ENCODE measurements around the gene TNS1. TPM values are rescaled to one million over a fixed set of nuclear protein-coding genes. Genes with fewer than 3 reads are reported as not detected.

The TNS1 gene
- total RNA-seq, 1 experiment from 2014 or later = 4.5 TPM

DNA sequence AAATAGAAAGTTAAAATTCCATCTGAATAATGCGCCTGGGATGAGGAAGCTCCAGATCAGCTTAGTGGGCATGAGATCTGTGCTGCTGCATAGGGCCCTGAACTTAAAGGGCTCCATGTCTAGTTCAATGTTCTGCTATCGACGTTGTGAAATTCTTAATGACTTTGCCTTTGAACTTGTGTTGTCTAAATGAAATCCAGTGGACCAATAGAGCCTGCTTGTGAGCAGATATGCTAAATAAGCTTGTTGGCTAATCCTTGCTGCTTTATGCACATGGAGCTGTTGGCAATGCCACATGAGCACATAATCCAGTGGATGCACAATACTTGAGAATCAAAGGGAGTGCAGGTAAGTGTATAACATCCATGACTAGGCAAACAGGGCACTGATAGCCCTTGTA, 228.6 kb downstream of the TNS1 start:
- DNase-seq (ENCODE audit: low spot score) = no peak
- ChIA-PET CTCF (interaction anchor here (0.8 to 1.5 kb wide), 5 partner anchors 11 to 125 kb away, joined by 3 to 9 read pairs (median 3); no protein-coding TSS in a partner anchor), POLR2A (no interaction called here)
- Mint-ChIP-seq H3K27ac (no peak overlapping the region), H3K9me3 (peaks cover under 1% of the 10 kb centered on the region; the same call in 1 of the 2 replicates), H3K4me1 (no peaks in the 10 kb centered on the region), H3K27me3 (ENCODE audit: low read depth) (peaks cover 2% of the 10 kb centered on the region; the same call in 1 of the 2 replicates), H3K36me3 (no peaks in the 10 kb centered on the region), H3K4me3 (no peak overlapping the region)
- no peak for ATAC-seq
- TF ChIP-seq, protein P1, sequence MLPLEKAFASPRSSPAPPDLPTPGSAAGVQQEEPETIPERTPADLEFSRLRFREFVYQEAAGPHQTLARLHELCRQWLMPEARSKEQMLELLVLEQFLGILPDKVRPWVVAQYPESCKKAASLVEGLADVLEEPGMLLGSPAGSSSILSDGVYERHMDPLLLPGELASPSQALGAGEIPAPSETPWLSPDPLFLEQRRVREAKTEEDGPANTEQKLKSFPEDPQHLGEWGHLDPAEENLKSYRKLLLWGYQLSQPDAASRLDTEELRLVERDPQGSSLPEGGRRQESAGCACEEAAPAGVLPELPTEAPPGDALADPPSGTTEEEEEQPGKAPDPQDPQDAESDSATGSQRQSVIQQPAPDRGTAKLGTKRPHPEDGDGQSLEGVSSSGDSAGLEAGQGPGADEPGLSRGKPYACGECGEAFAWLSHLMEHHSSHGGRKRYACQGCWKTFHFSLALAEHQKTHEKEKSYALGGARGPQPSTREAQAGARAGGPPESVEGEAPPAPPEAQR (CRISPR knock-in tag; IDR thresholded peaks at IDR 0.05) = no peak
- TF ChIP-seq, protein P2, sequence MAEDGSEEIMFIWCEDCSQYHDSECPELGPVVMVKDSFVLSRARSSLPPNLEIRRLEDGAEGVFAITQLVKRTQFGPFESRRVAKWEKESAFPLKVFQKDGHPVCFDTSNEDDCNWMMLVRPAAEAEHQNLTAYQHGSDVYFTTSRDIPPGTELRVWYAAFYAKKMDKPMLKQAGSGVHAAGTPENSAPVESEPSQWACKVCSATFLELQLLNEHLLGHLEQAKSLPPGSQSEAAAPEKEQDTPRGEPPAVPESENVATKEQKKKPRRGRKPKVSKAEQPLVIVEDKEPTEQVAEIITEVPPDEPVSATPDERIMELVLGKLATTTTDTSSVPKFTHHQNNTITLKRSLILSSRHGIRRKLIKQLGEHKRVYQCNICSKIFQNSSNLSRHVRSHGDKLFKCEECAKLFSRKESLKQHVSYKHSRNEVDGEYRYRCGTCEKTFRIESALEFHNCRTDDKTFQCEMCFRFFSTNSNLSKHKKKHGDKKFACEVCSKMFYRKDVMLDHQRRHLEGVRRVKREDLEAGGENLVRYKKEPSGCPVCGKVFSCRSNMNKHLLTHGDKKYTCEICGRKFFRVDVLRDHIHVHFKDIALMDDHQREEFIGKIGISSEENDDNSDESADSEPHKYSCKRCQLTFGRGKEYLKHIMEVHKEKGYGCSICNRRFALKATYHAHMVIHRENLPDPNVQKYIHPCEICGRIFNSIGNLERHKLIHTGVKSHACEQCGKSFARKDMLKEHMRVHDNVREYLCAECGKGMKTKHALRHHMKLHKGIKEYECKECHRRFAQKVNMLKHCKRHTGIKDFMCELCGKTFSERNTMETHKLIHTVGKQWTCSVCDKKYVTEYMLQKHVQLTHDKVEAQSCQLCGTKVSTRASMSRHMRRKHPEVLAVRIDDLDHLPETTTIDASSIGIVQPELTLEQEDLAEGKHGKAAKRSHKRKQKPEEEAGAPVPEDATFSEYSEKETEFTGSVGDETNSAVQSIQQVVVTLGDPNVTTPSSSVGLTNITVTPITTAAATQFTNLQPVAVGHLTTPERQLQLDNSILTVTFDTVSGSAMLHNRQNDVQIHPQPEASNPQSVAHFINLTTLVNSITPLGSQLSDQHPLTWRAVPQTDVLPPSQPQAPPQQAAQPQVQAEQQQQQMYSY (CRISPR knock-in tag; IDR thresholded peaks at IDR 0.05) = no peak

DNA sequence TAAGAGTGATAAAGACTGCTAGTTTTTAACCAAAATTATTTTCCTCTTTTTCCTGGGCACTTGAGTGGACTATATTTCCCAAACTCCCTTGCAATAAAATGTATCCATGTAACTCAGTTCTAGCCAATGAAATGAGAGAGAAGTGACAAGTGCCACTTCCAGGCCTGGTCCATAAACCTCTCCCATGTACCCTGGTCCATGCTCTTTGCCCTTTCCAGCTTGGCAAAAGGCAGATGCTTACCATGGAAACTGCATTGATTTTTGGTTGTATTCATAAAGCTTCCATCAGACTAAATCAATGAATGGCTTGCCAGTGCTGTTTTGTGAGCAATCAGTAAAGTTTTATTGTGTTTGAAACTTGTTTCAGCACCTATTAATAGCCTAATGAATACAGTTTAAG, 229.3 kb downstream of the TNS1 start:
- DNase-seq (ENCODE audit: low spot score) (no peak), ATAC-seq (no peak)
- POLR2A ChIA-PET = no interaction called here
- H3K27ac Mint-ChIP-seq = no peak overlapping the region
- no peak overlapping the region for H3K4me3 Mint-ChIP-seq
- CTCF ChIA-PET = interaction anchor here (1.0 to 1.5 kb wide), 3 partner anchors 12 to 126 kb away, joined by 3 to 9 read pairs (median 3); no protein-coding TSS in a partner anchor
- peaks cover 4% of the 10 kb centered on the region; the same call in 1 of the 2 replicates for H3K27me3 Mint-ChIP-seq (ENCODE audit: low read depth)
- no peaks in the 10 kb centered on the region for H3K4me1 Mint-ChIP-seq
- no peaks in the 10 kb centered on the region for H3K36me3 Mint-ChIP-seq
- peaks cover 7% of the 10 kb centered on the region for H3K9me3 Mint-ChIP-seq
- TF ChIP-seq ZNF219 (CRISPR knock-in tag; IDR thresholded peaks at IDR 0.05; ENCODE audit: borderline replicate concordance) (no peak), FOXP1 (CRISPR knock-in tag; IDR thresholded peaks at IDR 0.05; ENCODE audit: borderline replicate concordance) (no peak), NR3C1 (CRISPR knock-in tag; conservative IDR thresholded peaks at IDR 0.05; ENCODE audit: low read depth) (no peak), MYBL2 (CRISPR knock-in tag; IDR thresholded peaks at IDR 0.05) (no peak), TCF7 (CRISPR knock-in tag; IDR thresholded peaks at IDR 0.05; ENCODE audit: low read depth) (no peak), FOXJ3 (CRISPR knock-in tag; IDR thresholded peaks at IDR 0.05; ENCODE audit: borderline replicate concordance) (no peak)
- TF ChIP-seq, protein P3, sequence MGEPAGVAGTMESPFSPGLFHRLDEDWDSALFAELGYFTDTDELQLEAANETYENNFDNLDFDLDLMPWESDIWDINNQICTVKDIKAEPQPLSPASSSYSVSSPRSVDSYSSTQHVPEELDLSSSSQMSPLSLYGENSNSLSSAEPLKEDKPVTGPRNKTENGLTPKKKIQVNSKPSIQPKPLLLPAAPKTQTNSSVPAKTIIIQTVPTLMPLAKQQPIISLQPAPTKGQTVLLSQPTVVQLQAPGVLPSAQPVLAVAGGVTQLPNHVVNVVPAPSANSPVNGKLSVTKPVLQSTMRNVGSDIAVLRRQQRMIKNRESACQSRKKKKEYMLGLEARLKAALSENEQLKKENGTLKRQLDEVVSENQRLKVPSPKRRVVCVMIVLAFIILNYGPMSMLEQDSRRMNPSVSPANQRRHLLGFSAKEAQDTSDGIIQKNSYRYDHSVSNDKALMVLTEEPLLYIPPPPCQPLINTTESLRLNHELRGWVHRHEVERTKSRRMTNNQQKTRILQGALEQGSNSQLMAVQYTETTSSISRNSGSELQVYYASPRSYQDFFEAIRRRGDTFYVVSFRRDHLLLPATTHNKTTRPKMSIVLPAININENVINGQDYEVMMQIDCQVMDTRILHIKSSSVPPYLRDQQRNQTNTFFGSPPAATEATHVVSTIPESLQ (CRISPR knock-in tag; IDR thresholded peaks at IDR 0.05) = no peak
- TF ChIP-seq, protein P4, sequence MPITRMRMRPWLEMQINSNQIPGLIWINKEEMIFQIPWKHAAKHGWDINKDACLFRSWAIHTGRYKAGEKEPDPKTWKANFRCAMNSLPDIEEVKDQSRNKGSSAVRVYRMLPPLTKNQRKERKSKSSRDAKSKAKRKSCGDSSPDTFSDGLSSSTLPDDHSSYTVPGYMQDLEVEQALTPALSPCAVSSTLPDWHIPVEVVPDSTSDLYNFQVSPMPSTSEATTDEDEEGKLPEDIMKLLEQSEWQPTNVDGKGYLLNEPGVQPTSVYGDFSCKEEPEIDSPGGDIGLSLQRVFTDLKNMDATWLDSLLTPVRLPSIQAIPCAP (CRISPR knock-in tag; IDR thresholded peaks at IDR 0.05) = no peak
- TF ChIP-seq, protein P5, sequence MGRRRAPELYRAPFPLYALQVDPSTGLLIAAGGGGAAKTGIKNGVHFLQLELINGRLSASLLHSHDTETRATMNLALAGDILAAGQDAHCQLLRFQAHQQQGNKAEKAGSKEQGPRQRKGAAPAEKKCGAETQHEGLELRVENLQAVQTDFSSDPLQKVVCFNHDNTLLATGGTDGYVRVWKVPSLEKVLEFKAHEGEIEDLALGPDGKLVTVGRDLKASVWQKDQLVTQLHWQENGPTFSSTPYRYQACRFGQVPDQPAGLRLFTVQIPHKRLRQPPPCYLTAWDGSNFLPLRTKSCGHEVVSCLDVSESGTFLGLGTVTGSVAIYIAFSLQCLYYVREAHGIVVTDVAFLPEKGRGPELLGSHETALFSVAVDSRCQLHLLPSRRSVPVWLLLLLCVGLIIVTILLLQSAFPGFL (CRISPR knock-in tag; IDR thresholded peaks at IDR 0.05; ENCODE audit: borderline replicate concordance) = no peak
- TF ChIP-seq, protein P6, sequence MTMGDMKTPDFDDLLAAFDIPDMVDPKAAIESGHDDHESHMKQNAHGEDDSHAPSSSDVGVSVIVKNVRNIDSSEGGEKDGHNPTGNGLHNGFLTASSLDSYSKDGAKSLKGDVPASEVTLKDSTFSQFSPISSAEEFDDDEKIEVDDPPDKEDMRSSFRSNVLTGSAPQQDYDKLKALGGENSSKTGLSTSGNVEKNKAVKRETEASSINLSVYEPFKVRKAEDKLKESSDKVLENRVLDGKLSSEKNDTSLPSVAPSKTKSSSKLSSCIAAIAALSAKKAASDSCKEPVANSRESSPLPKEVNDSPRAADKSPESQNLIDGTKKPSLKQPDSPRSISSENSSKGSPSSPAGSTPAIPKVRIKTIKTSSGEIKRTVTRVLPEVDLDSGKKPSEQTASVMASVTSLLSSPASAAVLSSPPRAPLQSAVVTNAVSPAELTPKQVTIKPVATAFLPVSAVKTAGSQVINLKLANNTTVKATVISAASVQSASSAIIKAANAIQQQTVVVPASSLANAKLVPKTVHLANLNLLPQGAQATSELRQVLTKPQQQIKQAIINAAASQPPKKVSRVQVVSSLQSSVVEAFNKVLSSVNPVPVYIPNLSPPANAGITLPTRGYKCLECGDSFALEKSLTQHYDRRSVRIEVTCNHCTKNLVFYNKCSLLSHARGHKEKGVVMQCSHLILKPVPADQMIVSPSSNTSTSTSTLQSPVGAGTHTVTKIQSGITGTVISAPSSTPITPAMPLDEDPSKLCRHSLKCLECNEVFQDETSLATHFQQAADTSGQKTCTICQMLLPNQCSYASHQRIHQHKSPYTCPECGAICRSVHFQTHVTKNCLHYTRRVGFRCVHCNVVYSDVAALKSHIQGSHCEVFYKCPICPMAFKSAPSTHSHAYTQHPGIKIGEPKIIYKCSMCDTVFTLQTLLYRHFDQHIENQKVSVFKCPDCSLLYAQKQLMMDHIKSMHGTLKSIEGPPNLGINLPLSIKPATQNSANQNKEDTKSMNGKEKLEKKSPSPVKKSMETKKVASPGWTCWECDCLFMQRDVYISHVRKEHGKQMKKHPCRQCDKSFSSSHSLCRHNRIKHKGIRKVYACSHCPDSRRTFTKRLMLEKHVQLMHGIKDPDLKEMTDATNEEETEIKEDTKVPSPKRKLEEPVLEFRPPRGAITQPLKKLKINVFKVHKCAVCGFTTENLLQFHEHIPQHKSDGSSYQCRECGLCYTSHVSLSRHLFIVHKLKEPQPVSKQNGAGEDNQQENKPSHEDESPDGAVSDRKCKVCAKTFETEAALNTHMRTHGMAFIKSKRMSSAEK (CRISPR knock-in tag; IDR thresholded peaks at IDR 0.05; ENCODE audit: borderline replicate concordance) = no peak
- TF ChIP-seq, protein P7, sequence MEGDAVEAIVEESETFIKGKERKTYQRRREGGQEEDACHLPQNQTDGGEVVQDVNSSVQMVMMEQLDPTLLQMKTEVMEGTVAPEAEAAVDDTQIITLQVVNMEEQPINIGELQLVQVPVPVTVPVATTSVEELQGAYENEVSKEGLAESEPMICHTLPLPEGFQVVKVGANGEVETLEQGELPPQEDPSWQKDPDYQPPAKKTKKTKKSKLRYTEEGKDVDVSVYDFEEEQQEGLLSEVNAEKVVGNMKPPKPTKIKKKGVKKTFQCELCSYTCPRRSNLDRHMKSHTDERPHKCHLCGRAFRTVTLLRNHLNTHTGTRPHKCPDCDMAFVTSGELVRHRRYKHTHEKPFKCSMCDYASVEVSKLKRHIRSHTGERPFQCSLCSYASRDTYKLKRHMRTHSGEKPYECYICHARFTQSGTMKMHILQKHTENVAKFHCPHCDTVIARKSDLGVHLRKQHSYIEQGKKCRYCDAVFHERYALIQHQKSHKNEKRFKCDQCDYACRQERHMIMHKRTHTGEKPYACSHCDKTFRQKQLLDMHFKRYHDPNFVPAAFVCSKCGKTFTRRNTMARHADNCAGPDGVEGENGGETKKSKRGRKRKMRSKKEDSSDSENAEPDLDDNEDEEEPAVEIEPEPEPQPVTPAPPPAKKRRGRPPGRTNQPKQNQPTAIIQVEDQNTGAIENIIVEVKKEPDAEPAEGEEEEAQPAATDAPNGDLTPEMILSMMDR (IDR thresholded peaks at IDR 0.05) = no peak
- TF ChIP-seq, protein P8, sequence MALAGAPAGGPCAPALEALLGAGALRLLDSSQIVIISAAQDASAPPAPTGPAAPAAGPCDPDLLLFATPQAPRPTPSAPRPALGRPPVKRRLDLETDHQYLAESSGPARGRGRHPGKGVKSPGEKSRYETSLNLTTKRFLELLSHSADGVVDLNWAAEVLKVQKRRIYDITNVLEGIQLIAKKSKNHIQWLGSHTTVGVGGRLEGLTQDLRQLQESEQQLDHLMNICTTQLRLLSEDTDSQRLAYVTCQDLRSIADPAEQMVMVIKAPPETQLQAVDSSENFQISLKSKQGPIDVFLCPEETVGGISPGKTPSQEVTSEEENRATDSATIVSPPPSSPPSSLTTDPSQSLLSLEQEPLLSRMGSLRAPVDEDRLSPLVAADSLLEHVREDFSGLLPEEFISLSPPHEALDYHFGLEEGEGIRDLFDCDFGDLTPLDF (CRISPR knock-in tag; IDR thresholded peaks at IDR 0.05) = no peak
- TF ChIP-seq, protein P1 (CRISPR knock-in tag; IDR thresholded peaks at IDR 0.05) = no peak

Measured in WTC11 (cell line).